Neural progenitor cell (in vitro differentiated cells): ENCODE results near the gene TEAD2.

Experiments used
- CTCF ChIP-seq: fragments of 200-600 bp; sonication (generic); IDR thresholded peaks from 2 replicates; pipeline ENCODE4 v1.5.1; 2017; ENCODE audit warnings: antibody characterized with exemption, mild to moderate bottlenecking
- EZH2 ChIP-seq: fragments of 200-600 bp; sonication (generic); IDR thresholded peaks from 2 replicates; pipeline ENCODE4 v1.6.1; 2017; ENCODE audit warnings: antibody characterized with exemption, mild to moderate bottlenecking, moderate library complexity

- TF ChIP-seq CTCF (no peak), EZH2 (no peak)
Measured at GRCh38 chr19:49324801-49325576, 37.2 kb downstream of the TEAD2 start, which contains the start of gene SLC6A16.
